Measurements from ENCODE around the gene ZEB1.
"Not testable (repeated sequence)": the region's sequence is repeated elsewhere in the genome, so short reads cannot be mapped to it uniquely, and the experiment has no call there.

The ZEB1 gene

GRCh38 chr10:31319602-31320549 is 860 bp downstream of the ZEB1 start:
- DNase-seq: peak in 1 of 2 experiments; percentile 23

DNA sequence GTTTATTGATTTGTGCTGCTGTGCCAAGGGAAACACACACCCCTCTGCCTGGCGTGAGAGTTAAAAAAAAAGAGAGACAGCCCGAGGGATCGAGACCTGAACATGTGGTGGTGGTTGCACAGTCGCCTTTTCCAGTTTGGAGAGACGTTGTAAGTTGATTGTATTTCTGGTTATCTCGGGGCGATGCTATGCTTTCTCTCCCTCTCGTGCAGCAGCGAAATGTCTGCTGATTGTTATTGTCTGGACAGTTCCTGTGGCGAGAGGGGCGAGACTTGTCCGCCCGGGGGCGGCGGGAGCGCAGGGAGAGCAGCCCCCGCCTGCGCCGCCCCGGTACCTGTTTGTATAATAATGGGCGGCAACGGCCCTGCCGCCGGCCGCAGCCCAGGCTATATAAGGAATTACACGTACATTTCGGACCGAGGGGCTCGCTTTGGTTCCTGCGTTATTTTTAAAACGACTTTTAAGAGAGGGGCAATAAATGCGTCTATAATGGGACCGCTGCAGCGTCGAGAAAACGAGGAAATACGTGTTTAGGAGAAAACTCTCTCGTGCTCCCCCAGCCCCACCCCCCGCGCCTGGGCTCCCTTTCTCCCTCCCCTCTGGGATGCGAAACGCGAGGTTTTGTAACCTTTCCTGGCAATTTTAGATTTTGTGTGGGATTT is 1.7 kb downstream of the ZEB1 start:
- peak; percentile 22 to 58 for DNase-seq

- peak in 1 of 2 experiments; percentile 12 for DNase-seq
These were observed 2.5 kb downstream of the ZEB1 start for GRCh38 chr10:31321396-31321941.

GRCh38 chr10:31322647-31323046 is 3.6 kb downstream of the ZEB1 start:
- DNase-seq: peak; percentile 40 to 47

DNA sequence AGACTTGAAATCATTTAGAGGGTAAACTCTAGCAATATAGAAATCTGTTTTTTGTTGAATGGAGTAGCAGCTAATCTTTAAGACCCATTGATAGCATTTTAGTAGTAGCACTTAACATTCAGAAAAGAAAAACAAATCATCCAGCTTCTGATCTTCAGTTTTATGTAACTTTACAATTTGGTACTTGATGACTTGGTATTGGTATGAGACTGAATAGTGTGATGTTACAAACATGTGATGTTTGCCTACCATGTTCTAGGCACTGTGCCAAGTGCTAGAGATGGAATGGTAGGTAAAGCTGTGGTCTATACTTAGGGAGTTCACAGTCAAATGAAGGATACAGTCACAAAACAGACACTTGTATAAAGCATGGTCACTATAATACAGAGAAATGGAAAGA is 21.3 kb downstream of the ZEB1 start:
- no peak for DNase-seq

GRCh38 chr10:31341552-31341951 is 22.5 kb downstream of the ZEB1 start:
- no peak for DNase-seq

DNA sequence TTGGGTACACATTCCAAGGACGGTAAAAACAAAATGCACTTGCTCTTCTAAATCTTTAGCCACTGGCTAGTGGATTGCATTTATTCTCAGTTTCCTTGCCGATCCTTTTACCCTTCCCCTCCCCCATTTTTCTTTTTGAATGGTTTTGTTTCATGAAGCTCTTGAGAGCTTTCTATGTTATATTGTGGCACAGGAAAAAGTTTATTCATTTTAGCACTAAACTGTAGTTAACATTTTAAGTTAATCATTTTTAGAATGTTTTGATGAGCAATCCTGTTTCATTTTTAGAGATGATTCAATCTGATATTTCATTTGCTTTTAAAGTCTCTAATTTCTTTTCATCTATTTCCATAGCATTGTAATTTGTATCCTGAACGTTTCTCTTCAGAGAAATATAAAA is 24.0 kb downstream of the ZEB1 start:
- no peak for DNase-seq

- no peak for DNase-seq
These were observed 24.5 kb downstream of the ZEB1 start for GRCh38 chr10:31343551-31343950.

DNA sequence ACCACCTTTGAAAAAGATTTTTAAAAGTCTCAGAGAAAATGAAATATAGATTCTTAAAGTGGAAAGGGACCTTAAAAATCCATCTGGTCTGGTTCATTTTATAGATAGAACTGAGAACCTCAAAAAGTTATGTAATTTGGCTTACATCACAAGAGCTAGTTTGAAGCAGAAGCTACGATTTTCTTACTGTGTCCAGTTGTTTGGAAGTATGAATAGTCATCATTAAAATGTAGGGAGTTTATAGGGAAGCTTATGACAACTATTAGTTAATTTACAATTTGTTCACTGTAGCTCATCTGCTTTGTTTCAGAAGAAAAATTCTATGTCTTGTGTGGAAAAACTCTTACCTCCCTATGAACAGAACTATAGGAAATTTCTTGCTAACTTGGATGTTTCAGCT is 26.9 kb downstream of the ZEB1 start:
- DNase-seq: no peak

- DNase-seq: no peak
These were observed 27.9 kb downstream of the ZEB1 start for GRCh38 chr10:31346953-31347352.

- DNase-seq: no peak
These were observed 28.7 kb downstream of the ZEB1 start for GRCh38 chr10:31347705-31348104.

GRCh38 chr10:31350891-31351290 is 31.9 kb downstream of the ZEB1 start:
- peak in 1 of 2 experiments; percentile 12 for DNase-seq

DNA sequence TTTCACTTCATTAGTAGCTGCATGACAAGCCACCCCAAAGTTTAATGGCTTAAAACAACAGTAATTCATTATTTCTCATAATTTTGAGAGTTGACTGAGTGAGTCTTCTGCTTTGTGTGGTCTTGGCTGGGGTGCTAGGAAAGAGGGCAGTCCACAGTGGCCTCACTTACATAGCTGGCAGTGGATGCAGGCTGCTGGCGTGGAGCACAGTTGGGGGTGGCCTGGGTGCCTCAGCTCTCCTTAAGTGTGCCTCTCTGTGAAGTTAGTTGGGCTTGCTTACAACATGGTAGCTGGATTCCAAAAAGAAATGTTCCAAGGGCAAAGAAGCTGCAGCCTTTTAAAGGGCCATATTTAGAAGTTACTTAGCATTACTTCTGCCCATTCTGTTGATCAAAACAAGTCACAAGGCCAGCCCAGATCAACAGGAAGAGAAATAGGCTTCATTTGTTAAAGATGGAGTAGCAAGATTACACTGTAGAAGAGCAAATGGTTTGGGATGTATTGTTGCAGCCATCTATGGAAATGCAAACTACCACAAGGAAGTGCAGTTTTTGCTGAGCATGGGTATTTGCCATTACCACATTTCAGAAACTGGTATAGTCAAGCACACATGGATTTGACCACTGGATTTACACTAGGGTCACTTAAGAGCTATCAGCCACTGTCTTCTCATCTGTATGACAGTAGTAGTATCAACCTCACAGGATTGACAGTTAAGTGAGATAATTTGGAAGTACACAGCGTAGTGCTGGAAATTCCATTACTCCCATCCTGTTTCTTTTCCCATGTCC is 33.6 kb downstream of the ZEB1 start:
- DNase-seq: no peak

DNA sequence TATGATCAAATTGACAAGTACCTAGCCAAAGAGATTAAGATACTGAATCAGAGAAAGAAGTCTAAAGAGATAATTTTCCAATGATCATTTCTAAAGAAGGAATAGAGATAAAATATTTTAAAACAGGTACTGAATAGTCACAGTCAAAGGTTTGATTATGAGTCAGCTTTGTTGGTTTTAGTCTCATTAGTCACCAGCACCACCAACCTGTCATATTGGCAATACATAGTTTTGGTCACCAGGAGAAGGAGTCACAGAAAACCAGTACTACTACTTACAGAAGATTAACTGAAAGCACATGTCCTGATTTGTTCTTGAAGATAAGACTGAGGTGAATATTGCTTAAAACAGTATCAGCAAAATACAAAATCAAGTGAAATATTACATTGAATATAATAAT is 34.6 kb downstream of the ZEB1 start:
- no peak for DNase-seq

- DNase-seq: no peak
These were observed 39.8 kb downstream of the ZEB1 start for GRCh38 chr10:31358688-31359330.

GRCh38 chr10:31359979-31360378 is 41.0 kb downstream of the ZEB1 start:
- peak in 1 of 2 experiments; percentile 30 for DNase-seq

GRCh38 chr10:31361475-31361874 is 42.5 kb downstream of the ZEB1 start:
- DNase-seq: not testable (repeated sequence)

DNA sequence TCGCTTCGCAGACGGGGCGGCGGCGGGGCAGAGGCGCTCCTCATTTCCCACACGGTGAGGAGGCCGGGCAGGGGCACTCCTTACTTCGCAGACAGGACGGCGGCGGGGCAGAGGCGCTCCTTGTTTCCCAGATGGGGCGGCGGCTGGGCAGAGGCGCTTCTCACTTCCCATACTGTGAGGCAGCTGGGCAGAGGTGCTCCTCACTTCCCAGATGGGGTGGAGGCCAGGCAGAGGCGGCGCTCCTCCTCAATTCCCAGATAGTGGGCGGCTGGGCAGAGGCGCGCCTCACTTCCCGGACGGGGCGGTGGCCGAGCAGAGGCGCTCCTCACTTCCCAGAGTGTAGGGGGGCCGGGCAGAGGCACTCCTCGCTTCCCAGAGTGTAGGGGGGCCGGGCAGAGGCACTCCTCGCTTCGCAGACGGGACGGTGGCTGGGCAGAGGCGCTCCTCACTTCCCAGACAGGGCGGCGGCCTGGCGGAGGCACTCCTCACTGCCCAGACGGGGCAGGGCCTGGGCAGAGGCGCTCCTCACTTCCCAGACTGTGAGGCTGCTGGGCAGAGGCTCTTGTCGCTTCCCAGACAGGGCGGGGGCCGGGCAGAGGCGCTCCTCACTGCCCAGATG is 43.1 kb downstream of the ZEB1 start:
- no peak for DNase-seq

- not testable (repeated sequence) for DNase-seq
These were observed 44.7 kb downstream of the ZEB1 start for GRCh38 chr10:31363696-31364095.

DNA sequence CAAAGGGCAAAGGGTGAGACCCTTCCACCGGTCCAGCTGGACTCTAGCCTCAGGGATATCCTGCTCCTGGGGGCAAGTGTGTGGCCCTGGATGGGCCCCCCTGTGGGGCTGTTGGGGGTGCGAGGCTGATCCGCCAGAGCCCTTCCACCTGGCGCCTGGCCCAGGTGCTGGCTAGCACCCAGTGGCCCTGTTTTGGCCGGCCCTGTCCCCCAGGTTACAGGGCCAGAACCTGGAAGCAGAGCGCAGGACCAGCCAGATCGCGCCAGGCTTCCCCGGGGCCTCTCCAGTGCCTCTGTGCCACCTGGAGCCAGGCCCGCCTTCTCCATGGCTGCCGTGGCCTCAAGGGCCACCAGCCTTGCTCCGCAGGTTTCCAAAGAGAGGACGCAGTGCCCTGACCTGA is 45.2 kb downstream of the ZEB1 start:
- DNase-seq: not testable (repeated sequence)

GRCh38 chr10:31366703-31367102 is 47.7 kb downstream of the ZEB1 start:
- no peak for DNase-seq

DNA sequence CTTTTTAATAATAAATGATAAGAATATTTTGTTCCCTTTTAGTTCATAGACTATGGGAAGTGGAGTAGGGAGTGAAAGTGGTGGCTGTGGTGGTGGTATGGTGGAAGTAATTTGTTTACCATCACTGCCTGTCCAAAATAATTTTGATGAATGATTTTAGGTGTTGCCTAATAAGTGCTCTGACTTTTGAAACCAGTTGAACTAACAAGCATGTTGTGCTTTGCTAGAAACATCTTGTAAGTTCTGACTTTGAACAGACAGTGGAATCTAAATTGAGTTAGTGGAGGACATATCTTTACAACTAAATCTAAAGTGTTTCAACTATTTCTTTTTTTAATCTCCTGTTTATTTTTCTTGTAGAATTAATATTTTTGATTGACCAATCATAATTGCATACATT is 49.7 kb downstream of the ZEB1 start:
- DNase-seq: no peak
